Liver (tissue), 3 donors: Measurements from ENCODE around the gene TWF2.

Experiments used
- ATF3 ChIP-seq: IDR thresholded peaks from 2 replicates; pipeline ENCODE4 v1.6.1; 2016; ENCODE audit warnings: antibody characterized with exemption
- CTCF ChIP-seq: fragments of 150-350 bp; IDR thresholded peaks from 2 replicates; pipeline ENCODE4 v1.5.1; 2017; ENCODE audit warnings: improper control_type of control experiment, low read depth, low read length; ENCODE audit not compliant: missing input control
- FOXA1 ChIP-seq: IDR thresholded peaks from 2 replicates; pipeline ENCODE4 v1.6.1; 2016; ENCODE audit warnings: antibody characterized with exemption
- HNF4G ChIP-seq: IDR thresholded peaks from 2 replicates; pipeline ENCODE4 v1.6.1; 2016; ENCODE audit warnings: antibody characterized with exemption
- JUND ChIP-seq, 2 donors: IDR thresholded peaks; 2 replicates each; pipeline ENCODE4 v1.6.1; 2016; ENCODE audit warnings: antibody characterized with exemption in 2 of 2
- MAX ChIP-seq: IDR thresholded peaks from 2 replicates; pipeline ENCODE4 v1.6.1; 2016; ENCODE audit warnings: antibody characterized with exemption
- NR2F2 ChIP-seq: IDR thresholded peaks from 2 replicates; pipeline ENCODE4 v1.6.1; 2016; ENCODE audit warnings: antibody characterized with exemption
- RAD21 ChIP-seq, 2 donors: IDR thresholded peaks; 2 replicates each; pipeline ENCODE4 v1.6.1; 2016; ENCODE audit warnings: antibody characterized with exemption in 2 of 2, mild to moderate bottlenecking in 2 of 2
- REST ChIP-seq: IDR thresholded peaks from 2 replicates; pipeline ENCODE4 v1.6.1; 2016; ENCODE audit warnings: antibody characterized with exemption, mild to moderate bottlenecking
- SP1 ChIP-seq: IDR thresholded peaks from 2 replicates; pipeline ENCODE4 v1.6.1; 2018; ENCODE audit warnings: antibody characterized with exemption, mild to moderate bottlenecking
- TAF1 ChIP-seq: conservative IDR thresholded peaks from 2 replicates; pipeline ENCODE4 v1.6.1; 2016; ENCODE audit warnings: antibody characterized with exemption, mild to moderate bottlenecking
- YY1 ChIP-seq: IDR thresholded peaks from 2 replicates; pipeline ENCODE4 v1.6.1; 2016; ENCODE audit warnings: antibody characterized with exemption, mild to moderate bottlenecking
- ZBTB33 ChIP-seq: IDR thresholded peaks from 2 replicates; pipeline ENCODE4 v1.6.1; 2016; ENCODE audit warnings: antibody characterized with exemption
- donor health status: healthy.
- donor health status: healthy.

- no peak for TF ChIP-seq YY1
- no peak for TF ChIP-seq ZBTB33
- TF ChIP-seq CTCF: no peak
- TF ChIP-seq REST: no peak
- no peak for TF ChIP-seq RAD21 (IDR thresholded peaks at IDR 0.05)
- no peak for TF ChIP-seq JUND (IDR thresholded peaks at IDR 0.05)
- no peak for TF ChIP-seq TAF1
- no peak for TF ChIP-seq FOXA1
- no peak for TF ChIP-seq SP1
- TF ChIP-seq MAX: no peak
- no peak for TF ChIP-seq NR2F2
- no peak for TF ChIP-seq ATF3
- TF ChIP-seq HNF4G: no peak
Observed at GRCh38 chr3:52222319-52223221, 16.4 kb downstream of the TWF2 start.
